Retinal pigment epithelial cell (primary cell): ENCODE data around the gene ARHGAP18.
A peak's percentile ranks its signal among the peaks of the same experiment; 100 is the strongest.

Experiments used
- DNase-seq: peaks from one replicate; pipeline ENCODE4 v3.0.0-alpha.2; 2010; ENCODE audit warnings: low read depth
- H3K4me3 ChIP-seq: 2 replicates; pipeline ENCODE4 v1.5.1; 2011; ENCODE audit warnings: mild to moderate bottlenecking, low read length, control low read depth, moderate library complexity
- CTCF ChIP-seq: conservative IDR thresholded peaks from 2 replicates; pipeline ENCODE4 v1.5.1; 2011; ENCODE audit warnings: low read depth, low read length, control low read depth, inconsistent platforms

Gene ARHGAP18

GRCh38 chr6:129708496-129709195 is 1.3 kb downstream of the ARHGAP18 start:
- DNase-seq, result no peak
- peak overlapping the region; percentile 70 for H3K4me3 ChIP-seq
- TF ChIP-seq CTCF, result no peak

- no peak for TF ChIP-seq CTCF
- DNase-seq, result no peak
- peak overlapping the region; percentile 70 for H3K4me3 ChIP-seq
Observed at GRCh38 chr6:129707882-129708495, 2.0 kb downstream of the ARHGAP18 start.

GRCh38 chr6:129707028-129707427 is 2.9 kb downstream of the ARHGAP18 start:
- TF ChIP-seq CTCF, result no peak
- no peak for DNase-seq
- no peak overlapping the region for H3K4me3 ChIP-seq

- no peak for DNase-seq
- no peak for TF ChIP-seq CTCF
- H3K4me3 ChIP-seq, result no peak overlapping the region
Observed at GRCh38 chr6:129705212-129705611, 4.8 kb downstream of the ARHGAP18 start.

- TF ChIP-seq CTCF, result no peak
- DNase-seq, result no peak
- H3K4me3 ChIP-seq, result no peak overlapping the region
Observed at GRCh38 chr6:129704708-129705107, 5.3 kb downstream of the ARHGAP18 start.

GRCh38 chr6:129701721-129702455 is 8.1 kb downstream of the ARHGAP18 start:
- H3K4me3 ChIP-seq, result no peak overlapping the region
- no peak for DNase-seq
- TF ChIP-seq CTCF, result no peak
